ENCODE measurements around the gene PPFIBP1. TPM values are rescaled to one million over a fixed set of nuclear protein-coding genes. Genes with fewer than 3 reads are reported as not detected.

The PPFIBP1 gene
- total and polyA plus RNA-seq, 8 donors: 82.8 to 126 (median 96.7) TPM

GRCh38 chr12:27561535-27562350, 37.7 kb downstream of the PPFIBP1 start:
- TF ChIP-seq CTCF (IDR thresholded peaks at IDR 0.05): no peak
- no peak for ATAC-seq
- H3K4me3 ChIP-seq: no peak overlapping the region
- peak overlapping the region; percentile 21 to 24 for H3K27ac ChIP-seq
- no peaks in the 10 kb centered on the region for H3K27me3 ChIP-seq
- no peaks in the 10 kb centered on the region for H3K9me3 ChIP-seq
- peaks cover 0 to 16% of the 10 kb centered on the region in 2 donors for H3K4me1 ChIP-seq
- no peak for DNase-seq
- intact Hi-C loops (cut with DNase I): no loop called here
- H3K36me3 ChIP-seq: no peaks in the 10 kb centered on the region

- TF ChIP-seq CTCF (IDR thresholded peaks at IDR 0.05): no peak
- no peak overlapping the region for H3K4me3 ChIP-seq
- H3K9me3 ChIP-seq: no peaks in the 10 kb centered on the region
- intact Hi-C loops (cut with DNase I): no loop called here
- peaks cover 0 to 13% of the 10 kb centered on the region in 2 donors for H3K4me1 ChIP-seq
- H3K36me3 ChIP-seq: no peaks in the 10 kb centered on the region
- DNase-seq: no peak
- ATAC-seq: no peak
- H3K27me3 ChIP-seq: no peaks in the 10 kb centered on the region
- H3K27ac ChIP-seq: peak overlapping the region in 1 of 2 donors; percentile 5
Observed at GRCh38 chr12:27564612-27565213, 40.7 kb downstream of the PPFIBP1 start.

- Histone ChIP-seq H3K36me3 (no peaks in the 10 kb centered on the region), H3K4me3 (no peak overlapping the region), H3K9me3 (no peaks in the 10 kb centered on the region), H3K27ac (no peak overlapping the region), H3K4me1 (peaks cover 0 to 13% of the 10 kb centered on the region in 2 donors), H3K27me3 (no peaks in the 10 kb centered on the region)
- intact Hi-C loops (cut with DNase I): no loop called here
- no peak for DNase-seq
- no peak for TF ChIP-seq CTCF (IDR thresholded peaks at IDR 0.05)
- no peak for ATAC-seq
Observed at GRCh38 chr12:27566159-27566558, 42.2 kb downstream of the PPFIBP1 start.

GRCh38 chr12:27566626-27567025, 42.6 kb downstream of the PPFIBP1 start:
- no peak for ATAC-seq
- Histone ChIP-seq H3K4me1 (peaks cover 0 to 12% of the 10 kb centered on the region in 2 donors), H3K9me3 (no peaks in the 10 kb centered on the region), H3K36me3 (no peaks in the 10 kb centered on the region), H3K4me3 (no peak overlapping the region), H3K27me3 (no peaks in the 10 kb centered on the region), H3K27ac (no peak overlapping the region)
- DNase-seq: no peak
- no peak for TF ChIP-seq CTCF (IDR thresholded peaks at IDR 0.05)
- intact Hi-C loops (cut with DNase I): no loop called here

GRCh38 chr12:27571463-27571862, 47.5 kb downstream of the PPFIBP1 start:
- H3K9me3 ChIP-seq: no peaks in the 10 kb centered on the region
- intact Hi-C loops (cut with DNase I): no loop called here
- ATAC-seq (peak; percentile 35), DNase-seq (no peak)
- H3K36me3 ChIP-seq: no peaks in the 10 kb centered on the region
- H3K27me3 ChIP-seq: no peaks in the 10 kb centered on the region
- H3K4me1 ChIP-seq: peaks cover 12 to 13% of the 10 kb centered on the region in 2 donors
- no peak for TF ChIP-seq CTCF (IDR thresholded peaks at IDR 0.05)
- H3K27ac ChIP-seq: no peak overlapping the region
- no peak overlapping the region for H3K4me3 ChIP-seq
